KBM-7 (cell line): ENCODE results near the gene ARID3B.
"Not testable (repeated sequence)": the region's sequence is repeated elsewhere in the genome, so short reads cannot be mapped to it uniquely, and the experiment has no call there.

Experiments
- DNase-seq: peaks from one replicate; pipeline ENCODE4 v3.0.0-alpha.2; 2015
- in situ Hi-C: fragments of 300-500 bp; cut with MboI; formaldehyde crosslinking; loops from 2 replicates; pipeline ENCODE4 v1.14.3; 2020; ENCODE audit warnings: low sequenced_read_pairs, low pct_unique_long_range_greater_than_20kb, mixed read lengths

Gene ARID3B

DNA sequence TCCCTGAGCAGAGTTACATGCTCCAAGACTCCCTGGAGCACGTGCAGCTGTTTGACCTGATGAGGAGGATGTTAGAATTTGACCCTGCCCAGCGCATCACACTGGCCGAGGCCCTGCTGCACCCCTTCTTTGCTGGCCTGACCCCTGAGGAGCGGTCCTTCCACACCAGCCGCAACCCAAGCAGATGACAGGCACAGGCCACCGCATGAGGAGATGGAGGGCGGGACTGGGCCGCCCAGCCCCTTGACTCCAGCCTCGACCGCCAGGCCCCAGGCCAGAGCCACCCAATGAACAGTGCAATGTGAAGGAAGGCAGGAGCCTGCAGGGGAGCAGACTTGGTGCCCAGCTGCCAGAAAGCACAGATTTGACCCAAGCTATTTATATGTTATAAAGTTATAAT lies 88.7 kb downstream of the ARID3B start:
- not testable (repeated sequence) for DNase-seq
- in situ Hi-C loops: loop anchor here (10.0 to 25.0 kb wide), 3 partner anchors 125 to 333 kb away; partner anchors contain the start of gene RPP25

DNA sequence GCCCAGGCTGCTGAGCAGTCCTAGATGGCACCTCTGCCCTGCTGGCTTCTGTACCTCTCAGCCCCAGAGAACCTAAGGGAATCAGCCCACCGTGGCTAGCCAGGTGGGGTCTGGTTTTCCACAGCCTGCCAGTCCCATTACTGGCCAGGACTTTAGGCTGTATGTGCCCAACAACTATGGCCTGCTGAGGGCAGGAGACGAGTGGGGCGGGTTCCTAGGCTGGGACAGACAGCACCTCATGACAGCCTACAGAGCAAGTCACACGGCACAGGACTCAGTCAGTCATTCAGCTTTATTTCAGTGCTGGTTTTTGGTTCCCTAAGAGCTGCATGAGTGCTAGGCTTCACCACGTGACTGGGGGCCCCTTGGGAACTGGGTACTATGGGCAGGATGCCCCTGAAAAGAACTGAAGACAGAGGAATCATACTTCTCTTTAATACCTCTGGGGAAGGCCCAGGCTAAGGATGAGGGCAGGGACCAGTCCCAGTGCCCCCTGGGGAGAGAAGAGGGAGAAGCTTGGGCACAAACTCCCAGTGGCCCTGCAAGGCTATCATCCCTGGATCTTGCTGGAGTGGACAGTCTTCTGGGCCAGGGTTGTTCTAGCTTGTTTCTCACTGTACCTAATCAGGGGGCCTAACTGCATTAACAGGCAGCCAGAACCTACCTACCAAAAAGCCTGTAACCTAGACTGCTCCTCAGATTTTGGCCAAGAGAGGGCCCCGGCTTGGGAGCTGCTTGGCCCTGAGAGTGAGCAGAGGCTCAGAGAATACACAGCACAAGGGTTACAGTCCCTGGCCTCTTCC lies 89.5 kb downstream of the ARID3B start:
- in situ Hi-C loops: loop anchor here (10.0 to 25.0 kb wide), 2 partner anchors 124 to 332 kb away; partner anchors contain the start of gene RPP25
- DNase-seq: no peak

DNA sequence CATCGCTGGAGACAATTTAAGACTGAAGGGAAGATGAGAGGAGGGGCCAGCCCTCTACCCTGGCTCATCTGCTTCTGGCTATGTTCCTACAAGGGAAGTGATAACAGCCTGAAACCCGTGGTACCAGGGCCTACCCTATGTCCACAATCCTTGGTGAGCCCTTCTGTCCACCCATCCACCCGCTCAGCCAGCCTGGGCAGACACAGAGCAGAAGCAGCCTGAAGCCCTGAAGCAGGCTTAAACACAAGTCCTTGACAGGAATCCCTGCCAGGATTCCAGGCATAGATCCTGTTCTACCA lies 90.0 kb downstream of the ARID3B start:
- DNase-seq: no peak
- in situ Hi-C loops: loop anchor here (10.0 to 25.0 kb wide), 2 partner anchors 124 to 331 kb away; partner anchors contain the start of gene RPP25

DNA sequence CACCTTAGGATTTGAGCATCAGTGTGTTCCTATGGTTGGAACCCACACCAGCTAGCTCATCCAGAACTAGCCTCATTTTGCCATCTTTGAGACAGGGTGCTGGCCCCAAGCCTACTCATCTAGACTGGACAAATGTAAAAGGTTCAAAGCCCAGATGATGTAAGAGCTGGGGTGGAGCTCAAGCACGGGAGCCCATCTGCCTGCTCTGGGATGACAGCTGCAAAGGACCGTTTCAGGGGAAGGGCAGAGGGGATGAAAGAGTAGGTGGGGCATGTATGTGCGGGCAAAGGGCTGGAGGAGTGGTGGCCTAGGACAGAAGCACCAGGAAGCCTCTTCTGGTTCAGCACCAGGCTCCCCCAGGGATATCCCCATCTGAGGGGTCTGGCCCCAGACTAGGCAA lies 90.4 kb downstream of the ARID3B start:
- in situ Hi-C loops: loop anchor here (10.0 to 25.0 kb wide), 2 partner anchors 123 to 331 kb away; partner anchors contain the start of gene RPP25
- DNase-seq: no peak

DNA sequence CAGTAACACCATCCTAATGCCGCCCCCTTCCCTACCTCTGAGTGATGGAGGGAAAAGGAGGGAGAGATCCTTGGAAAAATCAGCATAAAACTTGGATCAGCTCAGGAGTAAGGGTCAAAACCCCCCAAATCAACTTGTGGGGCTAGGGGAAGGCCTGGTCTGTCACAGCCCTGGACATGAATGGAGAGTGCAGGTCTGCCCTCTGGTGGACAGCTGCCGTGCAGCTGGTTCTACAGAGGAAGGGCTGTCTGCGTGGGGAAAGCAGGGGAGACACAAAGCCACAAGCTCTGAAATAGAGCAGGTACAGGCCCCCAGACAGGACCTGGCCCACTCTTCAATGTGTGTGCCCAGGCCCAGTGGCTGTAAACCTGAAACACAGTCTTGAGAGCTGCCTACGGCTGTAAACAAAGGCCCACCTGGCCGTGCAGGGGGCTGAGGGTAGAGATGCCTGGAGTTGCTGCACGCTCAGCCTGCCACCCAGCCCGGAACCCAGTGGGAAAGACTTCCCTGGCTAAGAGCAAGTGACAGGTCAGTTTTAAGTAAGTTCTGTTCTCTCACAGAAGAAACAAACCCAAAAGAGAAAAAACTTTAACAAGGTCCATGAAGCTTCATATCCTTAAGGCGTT lies 91.0 kb downstream of the ARID3B start:
- peak; percentile 87 for DNase-seq

DNA sequence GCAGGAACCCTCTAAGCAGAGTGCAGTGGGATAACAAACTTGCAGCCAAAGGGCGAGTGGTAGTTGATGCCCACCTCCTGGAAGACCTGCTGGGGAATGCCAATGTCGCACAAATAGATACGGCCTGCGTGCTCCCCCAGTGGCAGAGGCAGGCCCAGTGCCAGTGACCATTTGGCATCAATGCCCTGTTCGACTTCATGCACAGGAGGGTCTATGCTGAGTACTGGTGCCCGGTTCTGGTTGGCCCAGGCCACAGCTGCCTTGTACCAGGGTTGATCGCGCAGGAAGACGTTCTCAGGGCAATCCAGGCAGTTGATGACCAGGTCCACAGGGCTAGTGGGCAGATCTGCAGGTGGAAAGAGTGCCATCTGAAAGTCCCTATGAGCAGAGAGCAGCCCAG lies 91.6 kb downstream of the ARID3B start:
- in situ Hi-C loops: loop anchor here (10.0 to 25.0 kb wide), 2 partner anchors 122 to 330 kb away; partner anchors contain the start of gene RPP25
- DNase-seq: no peak

More for the DNA sequence above, 91.0 kb downstream of the ARID3B start:
- in situ Hi-C loops: loop anchor here (10.0 to 25.0 kb wide), 2 partner anchors 123 to 330 kb away; partner anchors contain the start of gene RPP25

DNA sequence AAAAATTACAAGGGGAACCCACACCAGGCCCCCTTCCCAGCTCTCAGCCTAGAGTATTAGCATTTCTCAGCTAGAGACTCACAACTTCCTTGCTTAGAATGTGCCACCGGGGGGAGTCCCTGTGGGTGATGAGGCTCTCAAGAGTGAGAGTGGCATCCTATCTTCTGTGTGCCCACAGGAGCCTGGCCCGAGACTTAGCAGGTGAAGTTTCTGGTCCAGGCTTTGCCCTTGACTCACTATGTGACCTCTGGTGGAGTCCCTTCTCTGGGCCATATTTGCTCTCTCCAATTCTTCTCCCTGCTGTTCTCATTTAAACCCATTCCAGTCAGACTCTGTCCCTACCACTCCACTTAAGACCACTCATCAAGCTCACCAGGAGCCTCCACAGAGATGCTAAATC lies 92.8 kb downstream of the ARID3B start:
- no peak for DNase-seq
- in situ Hi-C loops: loop anchor here (10.0 to 25.0 kb wide), 2 partner anchors 121 to 329 kb away; partner anchors contain the start of gene RPP25

DNA sequence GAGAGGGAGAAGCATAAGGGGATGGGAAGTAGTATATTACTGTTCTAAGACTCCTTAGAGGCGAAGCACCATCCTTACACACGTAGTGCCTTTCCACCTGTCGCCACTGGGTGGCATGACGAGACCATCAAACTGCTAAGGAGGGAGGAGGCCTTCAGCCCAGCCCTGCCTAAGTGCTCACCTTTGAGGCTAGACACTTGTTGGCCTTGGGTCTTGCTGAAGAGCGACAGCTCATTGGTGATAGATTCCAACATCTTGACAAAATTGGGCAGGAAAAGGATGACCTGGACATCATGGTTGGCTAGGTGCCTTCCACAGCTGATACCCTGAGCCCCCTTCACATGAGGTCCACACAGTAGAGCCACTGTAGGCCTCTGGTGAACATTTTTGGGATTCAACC lies 94.2 kb downstream of the ARID3B start:
- DNase-seq: peak; percentile 88
- in situ Hi-C loops: loop anchor here (10.0 to 25.0 kb wide), 2 partner anchors 120 to 327 kb away; partner anchors contain the start of gene RPP25

DNA sequence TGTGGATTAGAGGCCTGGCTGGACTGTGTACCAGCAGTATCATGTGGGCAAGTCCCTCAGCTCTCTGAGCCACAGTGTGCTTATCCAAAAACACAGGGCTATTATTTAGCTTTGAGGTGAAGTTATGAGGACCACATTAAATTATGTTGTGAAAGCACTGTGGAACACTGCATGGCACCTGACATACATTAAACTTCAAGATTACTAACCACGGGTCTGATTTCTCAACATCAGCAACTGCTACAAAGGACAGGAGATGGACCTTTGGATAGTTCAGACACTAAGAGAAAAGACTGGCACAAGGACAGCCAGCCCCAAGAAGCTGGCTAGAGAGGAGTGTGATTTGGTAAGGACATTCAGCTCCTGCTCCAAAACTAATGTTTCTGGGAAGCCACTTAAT lies 96.0 kb downstream of the ARID3B start:
- no peak for DNase-seq
- in situ Hi-C loops: loop anchor here (10.0 to 25.0 kb wide), 2 partner anchors 118 to 325 kb away; partner anchors contain the start of gene RPP25

DNA sequence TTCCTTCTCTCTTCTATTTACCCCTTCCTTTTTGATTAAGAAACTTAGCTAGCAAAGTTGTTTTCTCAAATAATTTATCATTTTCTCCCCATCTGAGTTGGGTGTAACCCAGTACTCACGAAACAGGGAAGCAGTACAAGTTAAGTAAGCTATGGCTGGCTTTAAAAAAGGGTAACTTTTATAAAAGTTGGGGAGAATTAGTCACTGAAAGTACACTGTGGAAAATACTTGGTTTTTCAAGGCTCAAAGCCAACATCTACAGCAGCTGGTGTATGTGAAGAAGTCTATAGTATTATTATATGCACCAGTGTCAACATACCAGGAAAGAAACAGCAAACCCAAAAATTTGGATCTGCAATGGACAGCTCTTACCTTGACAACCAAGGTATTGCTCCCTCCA lies 100.1 kb downstream of the ARID3B start:
- DNase-seq: no peak

DNA sequence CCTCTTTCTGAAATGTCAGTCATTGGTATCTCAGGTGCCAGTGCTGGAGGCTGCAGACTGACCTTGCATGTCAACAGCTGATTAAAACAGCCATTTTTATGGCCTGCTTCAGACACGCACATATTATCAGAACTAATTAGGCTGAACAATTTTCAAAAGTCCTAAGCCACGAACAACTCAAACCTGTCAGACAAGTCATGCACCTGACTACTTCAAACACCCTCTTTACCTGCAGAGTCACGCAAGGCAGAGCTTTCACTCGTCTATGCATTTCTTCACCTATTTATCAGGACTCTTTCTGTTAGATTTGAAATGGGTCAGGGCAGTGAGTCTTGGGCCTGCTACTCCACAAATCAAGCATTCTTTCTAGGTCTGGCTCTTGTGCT lies 101.3 kb downstream of the ARID3B start:
- in situ Hi-C loops: loop anchor here (25.0 kb wide), 1 partner anchor 320 kb away; the partner anchor contains the start of gene RPP25
- DNase-seq: no peak

More for the DNA sequence above, 100.1 kb downstream of the ARID3B start:
- in situ Hi-C loops: loop anchor here (25.0 kb wide), 1 partner anchor 321 kb away; the partner anchor contains the start of gene RPP25

DNA sequence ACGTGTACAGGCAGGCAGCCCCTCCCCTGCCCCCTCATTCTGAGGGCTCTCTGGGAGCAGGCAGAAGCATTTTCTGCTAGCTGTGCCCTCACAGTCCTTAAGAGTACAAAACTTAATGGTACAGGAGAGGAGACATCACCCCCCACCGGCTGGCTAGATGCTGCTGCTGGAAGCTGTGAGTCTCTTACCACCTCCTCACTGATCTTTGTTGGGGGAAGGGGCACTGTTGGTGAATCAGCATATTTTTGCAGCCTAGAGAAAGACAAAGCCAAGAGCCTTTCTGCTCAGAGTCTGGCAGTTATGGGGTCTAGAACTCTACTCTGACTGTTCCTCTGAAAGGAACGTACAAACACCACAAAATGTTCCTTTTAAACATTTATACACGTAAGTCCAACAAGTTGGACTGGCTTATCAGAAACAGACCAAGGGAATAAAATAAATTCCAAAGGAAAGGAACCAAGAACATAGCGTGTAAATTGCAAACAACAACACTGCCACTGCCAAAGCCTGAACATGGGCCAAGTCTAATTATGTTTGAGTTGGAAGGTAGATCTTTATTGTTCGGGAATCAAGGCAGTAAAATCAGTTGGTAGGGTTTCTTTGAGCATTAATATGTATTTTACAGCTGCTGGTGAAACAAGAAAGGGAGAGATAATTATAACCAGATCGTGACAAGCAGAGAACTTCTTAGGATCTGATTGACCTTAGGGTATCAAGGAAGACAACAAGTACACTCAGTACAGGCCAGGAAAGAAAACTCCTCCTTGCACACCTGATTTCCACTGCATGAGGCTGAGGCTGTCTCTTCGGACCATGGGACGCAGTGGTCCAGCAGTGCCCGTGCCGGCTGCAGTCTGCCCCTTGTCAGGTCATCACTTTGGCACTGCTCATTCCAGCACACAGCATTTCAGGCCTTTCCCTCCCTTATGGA lies 102.0 kb downstream of the ARID3B start:
- in situ Hi-C loops: loop anchor here (25.0 kb wide), 1 partner anchor 319 kb away; the partner anchor contains the start of gene RPP25

DNA sequence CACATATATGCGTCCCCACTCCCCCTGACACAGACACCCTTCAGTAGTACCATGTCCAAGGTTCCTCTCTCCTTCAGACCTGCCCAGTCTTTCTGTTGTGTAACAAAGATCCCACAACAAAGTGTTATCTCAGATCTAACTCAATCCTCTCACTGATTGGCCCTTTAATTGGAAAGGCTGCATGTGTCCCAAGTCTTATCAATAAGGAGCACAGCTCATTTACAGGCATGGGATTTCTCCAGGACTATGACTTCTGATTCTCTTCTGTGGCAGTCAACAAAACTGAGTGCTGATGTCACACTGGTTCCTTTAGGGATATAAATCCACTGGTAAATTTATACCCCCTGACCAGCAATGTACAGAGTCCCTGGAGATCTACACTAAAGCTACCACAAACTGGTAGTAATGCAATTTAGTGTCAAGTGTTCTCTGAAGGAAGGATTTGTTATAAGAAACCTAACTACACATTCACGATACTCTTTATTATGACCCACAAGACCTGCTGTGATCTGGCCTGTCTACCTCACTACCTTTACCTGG lies 102.7 kb downstream of the ARID3B start:
- no peak for DNase-seq
- in situ Hi-C loops: loop anchor here (25.0 kb wide), 1 partner anchor 319 kb away; the partner anchor contains the start of gene RPP25

More for the DNA sequence above, 102.0 kb downstream of the ARID3B start:
- peak; percentile 42 for DNase-seq

DNA sequence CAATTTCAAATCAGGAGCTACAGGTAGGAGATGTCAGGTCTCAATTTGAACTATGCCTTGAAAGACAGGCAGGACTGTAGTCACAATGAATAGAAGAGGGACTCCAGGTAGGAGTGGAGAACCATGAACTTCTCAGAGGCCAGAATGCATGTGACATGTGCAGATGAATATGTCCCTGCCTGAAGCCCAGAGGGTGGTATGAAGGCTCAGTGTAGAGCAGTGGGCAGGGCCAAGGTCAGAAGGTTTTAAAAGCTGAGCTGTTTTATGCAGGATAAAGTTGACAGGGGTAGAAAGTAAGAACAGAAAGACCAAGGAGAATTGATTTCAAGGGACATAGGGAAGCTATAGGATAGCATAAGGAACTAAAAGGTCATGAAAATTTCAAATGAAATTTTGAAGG lies 105.5 kb downstream of the ARID3B start:
- DNase-seq: no peak
- in situ Hi-C loops: loop anchor here (25.0 kb wide), 1 partner anchor 316 kb away; the partner anchor contains the start of gene RPP25
